ENCODE measurements around the gene CPN2. TPM values are rescaled to one million over a fixed set of nuclear protein-coding genes. Genes with fewer than 3 reads are reported as not detected.

CPN2 gene
- total and polyA plus RNA-seq, 2 of the 13 experiments (the other 11 are each of a cell fraction or from before 2014, with no cell fraction given), result 26.7 to 27.7 TPM

DNA sequence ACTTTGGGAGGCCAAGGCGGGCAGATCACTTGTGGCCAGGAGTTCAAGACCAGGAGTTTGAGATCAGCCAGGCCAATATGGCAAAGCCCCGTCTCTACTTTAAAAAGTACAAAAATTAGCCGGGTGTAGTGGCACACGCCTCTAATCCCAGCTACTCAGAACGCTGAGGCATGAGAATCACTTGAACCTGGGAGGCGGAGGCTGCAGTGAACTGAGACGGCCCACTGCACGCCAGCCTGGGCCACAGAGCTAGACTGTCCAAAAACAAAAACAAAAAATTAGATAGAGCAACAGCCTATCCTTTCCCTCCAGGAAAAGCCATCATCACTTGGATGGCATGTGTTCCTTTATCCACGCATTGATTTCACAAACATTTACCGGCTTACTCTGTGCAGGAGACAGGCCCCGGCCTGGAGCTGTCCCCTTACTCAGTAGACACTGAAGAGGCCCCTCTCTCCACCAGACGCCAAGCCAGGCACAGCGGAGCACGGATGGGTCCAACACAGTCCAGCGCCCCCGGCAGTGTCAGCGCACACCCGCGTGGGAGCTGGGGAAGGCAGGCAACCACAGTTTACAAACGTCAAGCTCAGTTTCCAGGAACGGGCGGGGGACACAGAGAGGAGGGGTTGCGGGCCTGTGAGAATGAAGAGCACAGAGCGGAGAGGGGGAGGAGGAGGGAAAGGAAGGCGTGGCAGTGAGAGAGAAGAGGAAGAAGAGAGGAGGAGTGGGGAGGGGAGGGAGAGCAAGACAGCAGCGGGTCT lies 44.8 kb upstream of the CPN2 start (continued):
- TF ChIP-seq SOX6 (IDR thresholded peaks at IDR 0.05) (no peak), SOX6 (CRISPR knock-in tag; IDR thresholded peaks at IDR 0.05) (peak; percentile 48; the same call in 1 of the 2 replicates), SMAD1 (CRISPR knock-in tag; IDR thresholded peaks at IDR 0.05; ENCODE audit: borderline replicate concordance, low read depth) (0 out of 2 replicates have a peak, but pooled peaks have one; percentile 44), FOSL2 (CRISPR knock-in tag; IDR thresholded peaks at IDR 0.05) (peak; percentile 84), ZNF563 (CRISPR knock-in tag; IDR thresholded peaks at IDR 0.05) (no peak), SP5 (CRISPR knock-in tag; IDR thresholded peaks at IDR 0.05; ENCODE audit: borderline replicate concordance, low read depth) (peak; percentile 74; the same call in 1 of the 2 replicates), MXD4 (CRISPR knock-in tag; IDR thresholded peaks at IDR 0.05) (0 out of 2 replicates have a peak, but pooled peaks have one; percentile 40), SCMH1 (CRISPR knock-in tag; IDR thresholded peaks at IDR 0.05; ENCODE audit: borderline replicate concordance) (no peak), ZNF788 (CRISPR knock-in tag; IDR thresholded peaks at IDR 0.05; ENCODE audit: borderline replicate concordance) (no peak), CREB1 (IDR thresholded peaks at IDR 0.05) (no peak), CREB1 (CRISPR knock-in tag; IDR thresholded peaks at IDR 0.05) (no peak)
- TF ChIP-seq, protein P1, sequence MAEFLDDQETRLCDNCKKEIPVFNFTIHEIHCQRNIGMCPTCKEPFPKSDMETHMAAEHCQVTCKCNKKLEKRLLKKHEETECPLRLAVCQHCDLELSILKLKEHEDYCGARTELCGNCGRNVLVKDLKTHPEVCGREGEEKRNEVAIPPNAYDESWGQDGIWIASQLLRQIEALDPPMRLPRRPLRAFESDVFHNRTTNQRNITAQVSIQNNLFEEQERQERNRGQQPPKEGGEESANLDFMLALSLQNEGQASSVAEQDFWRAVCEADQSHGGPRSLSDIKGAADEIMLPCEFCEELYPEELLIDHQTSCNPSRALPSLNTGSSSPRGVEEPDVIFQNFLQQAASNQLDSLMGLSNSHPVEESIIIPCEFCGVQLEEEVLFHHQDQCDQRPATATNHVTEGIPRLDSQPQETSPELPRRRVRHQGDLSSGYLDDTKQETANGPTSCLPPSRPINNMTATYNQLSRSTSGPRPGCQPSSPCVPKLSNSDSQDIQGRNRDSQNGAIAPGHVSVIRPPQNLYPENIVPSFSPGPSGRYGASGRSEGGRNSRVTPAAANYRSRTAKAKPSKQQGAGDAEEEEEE (CRISPR knock-in tag; IDR thresholded peaks at IDR 0.05; ENCODE audit: borderline replicate concordance), result no peak
- TF ChIP-seq, protein P2, sequence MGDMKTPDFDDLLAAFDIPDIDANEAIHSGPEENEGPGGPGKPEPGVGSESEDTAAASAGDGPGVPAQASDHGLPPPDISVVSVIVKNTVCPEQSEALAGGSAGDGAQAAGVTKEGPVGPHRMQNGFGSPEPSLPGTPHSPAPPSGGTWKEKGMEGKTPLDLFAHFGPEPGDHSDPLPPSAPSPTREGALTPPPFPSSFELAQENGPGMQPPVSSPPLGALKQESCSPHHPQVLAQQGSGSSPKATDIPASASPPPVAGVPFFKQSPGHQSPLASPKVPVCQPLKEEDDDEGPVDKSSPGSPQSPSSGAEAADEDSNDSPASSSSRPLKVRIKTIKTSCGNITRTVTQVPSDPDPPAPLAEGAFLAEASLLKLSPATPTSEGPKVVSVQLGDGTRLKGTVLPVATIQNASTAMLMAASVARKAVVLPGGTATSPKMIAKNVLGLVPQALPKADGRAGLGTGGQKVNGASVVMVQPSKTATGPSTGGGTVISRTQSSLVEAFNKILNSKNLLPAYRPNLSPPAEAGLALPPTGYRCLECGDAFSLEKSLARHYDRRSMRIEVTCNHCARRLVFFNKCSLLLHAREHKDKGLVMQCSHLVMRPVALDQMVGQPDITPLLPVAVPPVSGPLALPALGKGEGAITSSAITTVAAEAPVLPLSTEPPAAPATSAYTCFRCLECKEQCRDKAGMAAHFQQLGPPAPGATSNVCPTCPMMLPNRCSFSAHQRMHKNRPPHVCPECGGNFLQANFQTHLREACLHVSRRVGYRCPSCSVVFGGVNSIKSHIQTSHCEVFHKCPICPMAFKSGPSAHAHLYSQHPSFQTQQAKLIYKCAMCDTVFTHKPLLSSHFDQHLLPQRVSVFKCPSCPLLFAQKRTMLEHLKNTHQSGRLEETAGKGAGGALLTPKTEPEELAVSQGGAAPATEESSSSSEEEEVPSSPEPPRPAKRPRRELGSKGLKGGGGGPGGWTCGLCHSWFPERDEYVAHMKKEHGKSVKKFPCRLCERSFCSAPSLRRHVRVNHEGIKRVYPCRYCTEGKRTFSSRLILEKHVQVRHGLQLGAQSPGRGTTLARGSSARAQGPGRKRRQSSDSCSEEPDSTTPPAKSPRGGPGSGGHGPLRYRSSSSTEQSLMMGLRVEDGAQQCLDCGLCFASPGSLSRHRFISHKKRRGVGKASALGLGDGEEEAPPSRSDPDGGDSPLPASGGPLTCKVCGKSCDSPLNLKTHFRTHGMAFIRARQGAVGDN (CRISPR knock-in tag; IDR thresholded peaks at IDR 0.05), result peak; percentile 62
